ENCODE results near the gene DLG5. TPM values are rescaled to one million over a fixed set of nuclear protein-coding genes. Genes with fewer than 3 reads are reported as not detected.

Gene DLG5
- total and polyA plus RNA-seq, 10 of the 15 experiments (the other 5 are each of a cell fraction or from before 2014, with no cell fraction given): 0.18 to 6.6 (median 2.7) TPM

- ATAC-seq (no peak), FAIRE-seq (no peak)
- SMC1A ChIA-PET (ENCODE audit: uncharacterized antibody, unreplicated experiment): interaction anchor here (0.7 kb wide), 1 partner anchor 11 kb away, joined by 3 read pairs; no protein-coding TSS in a partner anchor
These were observed 110.2 kb downstream of the DLG5 start for GRCh38 chr10:77816311-77816710.

GRCh38 chr10:77812741-77813140, 113.8 kb downstream of the DLG5 start:
- Histone ChIP-seq H3K27ac (ENCODE audit: control insufficient read depth, insufficient read depth) (no peak overlapping the region), H3K4me2 (ENCODE audit: control insufficient read depth, insufficient read depth) (no peak overlapping the region), H3K4me3 (no peak overlapping the region), H3K4me1 (ENCODE audit: control insufficient read depth, insufficient read depth, low read length) (no peaks in the 10 kb centered on the region), H4K20me1 (ENCODE audit: control insufficient read depth, insufficient read depth) (no peaks in the 10 kb centered on the region), H3K79me2 (ENCODE audit: control insufficient read depth, insufficient read depth, low read length) (no peaks in the 10 kb centered on the region), H2AFZ (ENCODE audit: control insufficient read depth, low read depth, low read length) (no peak overlapping the region), H3K27me3 (replicated peaks in 1 of 2; ENCODE audit: control insufficient read depth in 2 of 2, insufficient read depth in 2 of 2, low read length in 1 of 2) (no peaks in the 10 kb centered on the region), H3K9ac (ENCODE audit: control insufficient read depth, insufficient read depth, low read length) (no peak overlapping the region), H3K9me3 (replicated peaks; ENCODE audit: control insufficient read depth, insufficient read depth, low read length) (no peaks in the 10 kb centered on the region), H3K36me3 (ENCODE audit: control insufficient read depth in 2 of 2, insufficient read depth in 2 of 2, low read length in 1 of 2) (peaks cover 0 to 9% of the 10 kb centered on the region in 2 experiments; a peak in 2 of 4 replicates)
- DNase-seq (ENCODE audit: low read depth, low spot score) (no peak), FAIRE-seq (no peak), ATAC-seq (no peak)
- WGBS (ENCODE audit: insufficient coverage, insufficient replicate concordance, low lambda C conversion rate, missing lambda C conversion rate): 81% methylated on average over 6 of the region's 6 CpGs
- POLR2A ChIA-PET: no interaction called here
- BruUV-seq (replicated peaks): no TSS peak
- intact Hi-C loops (cut with micrococcal nuclease; ENCODE audit: unreplicated experiment) (no loop called here), in situ Hi-C loops (cut with MboI) (no loop called here)
- CTCF ChIA-PET: no interaction called here
- SMC1A ChIA-PET (ENCODE audit: uncharacterized antibody, unreplicated experiment): no interaction called here
- RAD21 ChIA-PET (ENCODE audit: unreplicated experiment): no interaction called here
- TF ChIP-seq NFYB (IDR thresholded peaks at IDR 0.05; ENCODE audit: insufficient read depth, low read depth, low read length) (no peak), CHD4 (IDR thresholded peaks at IDR 0.05) (no peak), SKIL (IDR thresholded peaks at IDR 0.05; ENCODE audit: low read depth, poor library complexity, severe bottlenecking) (no peak), HDAC2 (IDR thresholded peaks at IDR 0.05) (no peak), NBN (IDR thresholded peaks at IDR 0.05) (no peak), ZNF24 (IDR thresholded peaks at IDR 0.05) (no peak), DPF2 (IDR thresholded peaks at IDR 0.05) (no peak), POLR2A (IDR thresholded peaks at IDR 0.05; ENCODE audit: low read depth, low read length) (no peak), CEBPZ (IDR thresholded peaks at IDR 0.05; ENCODE audit: low read depth, low read length) (no peak), LARP7 (IDR thresholded peaks at IDR 0.05) (no peak), YY1 (IDR thresholded peaks at IDR 0.05; ENCODE audit: low read depth, low read length) (no peak), SPI1 (IDR thresholded peaks at IDR 0.05; ENCODE audit: borderline replicate concordance, insufficient read depth, low read depth, low read length) (no peak), TCF7 (IDR thresholded peaks at IDR 0.05; ENCODE audit: borderline replicate concordance) (no peak), ATF7 (IDR thresholded peaks at IDR 0.05; ENCODE audit: low read depth) (no peak), POLR2AphosphoS2 (IDR thresholded peaks at IDR 0.05; ENCODE audit: low read depth, low read length) (no peak)

More at GRCh38 chr10:77816311-77816710, 110.2 kb downstream of the DLG5 start:
- no peak for TF ChIP-seq DPF2 (IDR thresholded peaks at IDR 0.05)
- Histone ChIP-seq H3K27ac (ENCODE audit: control insufficient read depth, insufficient read depth) (no peak overlapping the region), H3K79me2 (ENCODE audit: control insufficient read depth, insufficient read depth, low read length) (no peaks in the 10 kb centered on the region), H2AFZ (ENCODE audit: control insufficient read depth, low read depth, low read length) (no peak overlapping the region), H3K9ac (ENCODE audit: control insufficient read depth, insufficient read depth, low read length) (no peak overlapping the region), H3K4me3 (no peak overlapping the region), H3K36me3 (ENCODE audit: control insufficient read depth in 2 of 2, insufficient read depth in 2 of 2, low read length in 1 of 2) (peaks cover 0 to 5% of the 10 kb centered on the region in 2 experiments; a peak in 2 of 4 replicates), H3K27me3 (replicated peaks in 1 of 2; ENCODE audit: control insufficient read depth in 2 of 2, insufficient read depth in 2 of 2, low read length in 1 of 2) (no peaks in the 10 kb centered on the region), H3K4me2 (ENCODE audit: control insufficient read depth, insufficient read depth) (no peak overlapping the region), H3K9me3 (replicated peaks; ENCODE audit: control insufficient read depth, insufficient read depth, low read length) (no peaks in the 10 kb centered on the region), H4K20me1 (ENCODE audit: control insufficient read depth, insufficient read depth) (no peaks in the 10 kb centered on the region), H3K4me1 (ENCODE audit: control insufficient read depth, insufficient read depth, low read length) (no peaks in the 10 kb centered on the region)
- POLR2A ChIA-PET: no interaction called here
- CTCF ChIA-PET: interaction anchor here (0.6 to 1.2 kb wide), 3 partner anchors 31 to 97 kb away, joined by 3 read pairs; no protein-coding TSS in a partner anchor
- DNase-seq (ENCODE audit: low read depth, low spot score): no peak
- no TSS peak for BruUV-seq (replicated peaks)
- WGBS (ENCODE audit: insufficient coverage, insufficient replicate concordance, low lambda C conversion rate, missing lambda C conversion rate): 93% methylated on average over 11 of the region's 11 CpGs
- in situ Hi-C loops (cut with MboI): no loop called here
- intact Hi-C loops (cut with micrococcal nuclease; ENCODE audit: unreplicated experiment): no loop called here
- RAD21 ChIA-PET (ENCODE audit: unreplicated experiment): no interaction called here
